GM18858 (cell line): Measurements from ENCODE around the gene TTC34.

Experiments
- ATAC-seq: cut with Tn5 transposase; IDR thresholded peaks from one replicate; pipeline ENCODE4 v1.9.1; 2021; ENCODE audit not compliant: unreplicated experiment

Gene TTC34

GRCh38 chr1:2830761-2831425, 29.4 kb upstream of the TTC34 start:
- ATAC-seq: no peak

GRCh38 chr1:2829846-2830615, 28.5 kb upstream of the TTC34 start:
- no peak for ATAC-seq

DNA sequence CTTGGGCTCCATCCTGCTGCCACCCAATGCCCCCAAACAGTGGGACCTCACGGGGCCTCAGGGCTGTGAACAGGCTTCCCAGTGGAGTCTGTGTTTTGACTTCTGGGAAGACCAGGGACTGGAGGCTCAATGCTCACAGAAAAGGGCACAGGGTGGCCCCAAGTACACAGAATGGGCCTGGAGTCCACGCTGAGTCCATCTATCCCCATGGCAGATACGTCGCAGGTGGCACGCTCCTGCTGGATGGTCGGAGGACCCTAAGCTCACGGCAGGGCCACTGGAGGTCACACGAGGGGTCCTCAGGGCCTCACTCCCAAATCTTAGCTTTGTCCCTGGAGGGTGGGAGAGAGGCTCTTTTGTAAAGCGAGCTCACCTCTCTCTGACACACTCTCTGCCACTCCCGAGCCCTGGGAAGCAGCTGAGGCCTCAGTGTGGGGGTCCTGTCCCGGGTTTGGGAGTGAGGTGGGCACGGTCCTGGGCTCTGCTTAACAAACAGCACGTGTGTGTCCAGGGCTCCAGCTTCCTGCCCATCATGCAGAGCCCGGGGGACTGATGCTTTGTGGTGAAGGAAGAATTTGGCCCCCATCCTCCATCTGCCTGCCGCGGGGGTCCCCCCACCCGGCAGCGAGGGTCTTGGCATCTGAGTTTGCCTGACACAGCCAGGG, 27.2 kb upstream of the TTC34 start:
- ATAC-seq: no peak

DNA sequence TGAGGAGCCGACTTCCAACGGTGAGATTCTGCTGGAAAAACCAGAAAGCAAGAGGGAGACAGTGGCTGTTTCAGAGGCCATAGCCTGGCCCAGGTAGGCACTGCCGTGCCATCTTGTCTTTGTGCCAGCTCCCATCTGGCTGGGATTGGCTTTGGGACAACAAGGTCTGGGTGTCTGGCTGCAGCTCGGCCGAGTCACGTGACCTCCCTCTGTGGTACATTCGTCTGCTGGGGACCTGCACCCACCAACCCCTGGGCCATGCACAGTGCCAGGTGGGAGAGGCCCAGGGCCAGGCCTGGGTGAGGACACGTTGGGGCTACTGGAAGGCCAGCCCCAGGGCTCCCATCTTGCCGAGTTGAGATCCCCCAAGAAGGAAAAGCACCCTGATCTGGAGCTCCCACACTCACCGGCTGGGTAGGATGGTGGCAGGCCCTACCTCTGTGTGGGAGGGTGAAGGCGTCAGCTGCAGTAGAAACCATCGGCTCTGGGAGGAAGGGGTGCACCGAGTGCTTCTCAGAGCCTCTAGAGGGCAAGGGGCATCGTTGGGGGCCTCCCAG, 25.3 kb upstream of the TTC34 start:
- ATAC-seq: no peak

GRCh38 chr1:2826316-2826715, 24.8 kb upstream of the TTC34 start:
- ATAC-seq: no peak

- no peak for ATAC-seq
Observed at GRCh38 chr1:2825487-2826189, 24.1 kb upstream of the TTC34 start.

DNA sequence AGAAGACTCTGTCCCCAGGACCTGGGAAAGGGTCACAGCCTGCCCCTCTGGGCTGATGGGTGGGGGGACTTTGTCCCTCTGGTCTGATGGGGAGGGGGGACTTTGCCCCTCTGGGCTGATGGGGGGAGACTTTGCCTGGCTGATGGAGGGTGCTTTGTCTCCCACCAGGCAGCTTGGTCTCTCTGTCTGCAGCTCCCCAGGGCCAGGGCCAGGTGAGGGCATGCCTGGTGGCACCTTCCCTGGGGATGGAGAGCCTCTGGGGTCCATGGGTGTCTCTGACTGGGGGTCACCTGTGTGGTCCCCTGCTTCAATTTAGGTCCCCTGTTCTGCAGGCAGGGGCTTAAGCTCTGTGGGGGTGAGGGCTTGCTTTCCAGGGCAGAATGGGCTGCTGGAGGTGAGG, 23.5 kb upstream of the TTC34 start:
- no peak for ATAC-seq

- ATAC-seq: no peak
Observed at GRCh38 chr1:2823921-2824610, 22.6 kb upstream of the TTC34 start.

GRCh38 chr1:2822621-2823145, 21.2 kb upstream of the TTC34 start:
- ATAC-seq: no peak

GRCh38 chr1:2821966-2822620, 20.6 kb upstream of the TTC34 start:
- ATAC-seq: no peak

GRCh38 chr1:2821373-2821955, 20.0 kb upstream of the TTC34 start:
- ATAC-seq: no peak

DNA sequence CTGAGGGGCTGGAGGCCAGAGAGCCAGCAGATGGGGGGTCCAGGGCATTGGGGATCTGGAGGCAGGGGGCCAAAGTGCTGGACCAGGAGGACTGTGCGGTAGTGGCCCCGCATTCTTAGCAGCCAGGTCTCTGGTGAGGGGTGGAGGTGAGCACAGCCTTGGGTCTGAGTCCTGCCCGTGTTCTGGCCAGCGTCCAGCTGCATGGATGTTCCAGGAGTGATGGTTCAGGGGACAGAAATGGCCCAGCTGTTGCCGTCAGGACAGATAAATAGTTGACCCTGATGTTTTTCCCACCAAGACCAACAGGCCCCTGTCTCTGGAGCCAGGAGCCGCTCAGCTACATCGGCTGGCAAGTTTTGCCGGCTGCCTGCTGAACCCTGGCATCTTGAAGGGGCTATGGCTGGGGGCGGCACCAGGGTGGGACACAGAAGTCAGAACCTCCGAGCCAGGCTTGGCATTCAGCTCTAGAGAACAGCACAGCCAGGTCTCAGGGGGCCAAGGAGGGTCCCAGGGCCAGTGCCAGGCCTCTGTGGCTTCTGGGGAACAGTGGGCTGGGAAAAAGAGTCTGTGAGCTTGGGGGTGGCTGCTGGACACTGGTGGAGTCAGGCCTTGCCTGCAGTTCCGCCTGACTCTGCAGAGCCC, 19.4 kb upstream of the TTC34 start:
- no peak for ATAC-seq

GRCh38 chr1:2819831-2820730, 18.6 kb upstream of the TTC34 start:
- ATAC-seq: no peak

DNA sequence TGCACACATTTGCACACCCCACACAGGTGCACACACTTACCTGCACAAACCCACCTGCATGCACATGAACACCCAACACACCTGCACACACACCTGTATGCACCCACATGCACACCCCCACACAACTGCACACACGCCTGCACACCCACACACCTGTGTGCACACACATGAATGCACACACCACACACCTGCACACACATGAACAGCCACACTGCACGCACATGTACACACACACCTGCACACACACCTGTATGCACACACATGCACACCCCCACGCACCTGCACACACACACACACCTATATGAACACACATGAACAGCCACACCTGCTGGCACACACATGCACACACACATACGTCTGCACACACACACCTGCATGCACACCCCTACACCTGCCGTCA, 17.9 kb upstream of the TTC34 start:
- ATAC-seq: no peak

DNA sequence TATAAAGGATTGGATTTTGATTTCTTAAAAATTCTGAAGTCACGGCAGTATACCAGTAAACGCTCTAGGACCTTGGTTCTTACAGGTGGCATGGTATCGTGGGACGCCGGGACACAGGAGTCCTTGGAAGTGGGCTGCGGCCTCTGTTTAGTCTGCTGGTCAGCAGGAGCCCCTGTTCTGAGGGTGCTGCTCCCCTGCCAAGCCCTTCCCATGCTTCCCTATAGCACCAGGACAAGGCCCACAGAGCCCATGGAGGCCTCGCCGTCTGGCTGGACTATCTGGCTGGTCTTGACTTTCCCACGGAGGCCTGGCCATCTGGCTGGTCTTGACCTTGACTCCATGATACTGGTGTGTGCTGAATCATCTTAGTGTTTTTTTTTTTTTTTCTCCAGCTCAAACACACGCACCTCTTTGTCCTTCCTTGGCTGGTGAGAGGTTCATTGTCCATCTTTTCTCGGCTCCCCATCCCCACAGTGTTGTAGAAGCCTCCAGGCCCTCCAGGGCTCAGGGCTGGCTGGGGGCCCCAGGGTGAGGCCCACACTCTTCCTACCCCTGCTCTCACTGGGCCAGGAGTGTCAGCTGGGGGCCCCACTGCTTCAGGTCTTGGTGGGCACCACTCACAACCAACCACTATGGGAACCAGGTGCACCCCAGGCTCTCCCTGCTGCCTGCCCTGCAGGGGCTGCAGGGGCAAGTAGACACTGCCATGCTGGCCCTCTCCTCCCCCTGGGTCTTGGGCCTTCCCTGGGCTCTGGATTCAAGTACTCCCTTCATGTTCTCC, 16.5 kb upstream of the TTC34 start:
- ATAC-seq: no peak

- no peak for ATAC-seq
Observed at GRCh38 chr1:2816786-2817185, 15.3 kb upstream of the TTC34 start.

DNA sequence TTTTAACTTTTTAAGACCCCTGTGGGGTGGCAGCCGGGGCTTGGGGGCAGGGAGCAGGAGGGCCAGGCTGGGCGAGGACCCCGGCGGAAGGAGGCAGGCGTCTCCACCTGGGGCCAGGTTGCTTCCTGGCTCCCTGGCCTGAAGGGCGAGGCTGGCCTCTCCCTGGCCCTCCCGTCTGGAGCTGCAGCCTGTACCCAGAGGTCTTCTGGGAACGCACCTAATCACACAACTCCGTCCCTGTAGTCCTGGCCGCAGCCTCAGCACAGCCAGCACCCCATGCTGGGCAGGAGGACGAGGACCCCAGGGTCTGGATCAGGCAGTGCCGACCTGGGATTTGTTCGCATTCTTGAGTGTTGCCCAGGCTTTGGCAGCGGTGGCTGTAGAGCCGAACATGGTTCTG, 14.1 kb upstream of the TTC34 start:
- ATAC-seq: no peak
